ENCODE measurements around the gene RDH13. TPM values are rescaled to one million over a fixed set of nuclear protein-coding genes. Genes with fewer than 3 reads are reported as not detected.

RDH13 gene
- total RNA-seq, 2 donors from 2014 or later, result 39.5 to 93.0 TPM

DNA sequence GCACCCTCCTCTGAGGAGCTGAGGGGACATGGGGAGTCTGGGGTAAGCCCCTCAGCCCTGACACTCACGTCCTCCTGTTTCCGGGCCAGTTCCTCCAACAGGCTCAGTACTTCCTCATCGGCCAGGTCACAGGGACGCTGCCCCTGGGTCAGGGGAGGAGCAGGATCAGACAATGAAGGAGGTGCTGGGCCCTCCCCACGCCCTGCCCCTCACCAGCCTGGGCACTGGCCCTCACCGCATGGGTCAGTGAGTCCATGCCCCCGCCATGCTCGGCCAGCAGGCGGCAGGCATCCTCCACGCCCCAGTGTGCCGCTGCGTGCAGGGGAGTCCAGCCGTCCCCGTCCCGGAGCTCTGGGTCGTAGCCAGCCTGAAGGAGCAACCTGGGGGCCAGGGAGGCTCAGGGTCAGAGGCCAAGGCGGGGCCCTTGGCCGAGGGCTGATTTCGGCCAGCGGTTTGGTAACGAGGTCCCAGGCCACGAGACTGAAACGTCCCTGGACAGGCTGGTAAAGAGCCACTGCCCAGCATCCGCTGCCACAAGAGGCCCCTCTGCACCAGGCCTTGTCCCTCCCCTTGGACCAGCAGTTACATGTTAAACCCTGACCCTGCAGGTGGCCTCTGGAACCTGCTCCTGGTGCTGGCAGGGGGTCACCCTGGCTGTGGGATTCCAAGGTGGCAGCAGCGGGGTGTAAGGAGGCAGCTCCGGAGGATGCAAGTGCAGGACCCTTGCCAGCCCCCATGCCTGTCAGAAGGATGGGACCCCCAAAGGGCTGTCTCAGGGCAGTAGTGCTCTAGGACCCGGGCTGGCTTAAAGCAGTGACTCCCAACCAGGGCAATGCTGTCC, 36.0 kb upstream of the RDH13 start:
- no peaks in the 10 kb centered on the region for H3K27me3 ChIP-seq
- TF ChIP-seq, protein P1, sequence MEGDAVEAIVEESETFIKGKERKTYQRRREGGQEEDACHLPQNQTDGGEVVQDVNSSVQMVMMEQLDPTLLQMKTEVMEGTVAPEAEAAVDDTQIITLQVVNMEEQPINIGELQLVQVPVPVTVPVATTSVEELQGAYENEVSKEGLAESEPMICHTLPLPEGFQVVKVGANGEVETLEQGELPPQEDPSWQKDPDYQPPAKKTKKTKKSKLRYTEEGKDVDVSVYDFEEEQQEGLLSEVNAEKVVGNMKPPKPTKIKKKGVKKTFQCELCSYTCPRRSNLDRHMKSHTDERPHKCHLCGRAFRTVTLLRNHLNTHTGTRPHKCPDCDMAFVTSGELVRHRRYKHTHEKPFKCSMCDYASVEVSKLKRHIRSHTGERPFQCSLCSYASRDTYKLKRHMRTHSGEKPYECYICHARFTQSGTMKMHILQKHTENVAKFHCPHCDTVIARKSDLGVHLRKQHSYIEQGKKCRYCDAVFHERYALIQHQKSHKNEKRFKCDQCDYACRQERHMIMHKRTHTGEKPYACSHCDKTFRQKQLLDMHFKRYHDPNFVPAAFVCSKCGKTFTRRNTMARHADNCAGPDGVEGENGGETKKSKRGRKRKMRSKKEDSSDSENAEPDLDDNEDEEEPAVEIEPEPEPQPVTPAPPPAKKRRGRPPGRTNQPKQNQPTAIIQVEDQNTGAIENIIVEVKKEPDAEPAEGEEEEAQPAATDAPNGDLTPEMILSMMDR (IDR thresholded peaks at IDR 0.05), result no peak
- no peak overlapping the region for H3K27ac ChIP-seq
- H3K4me3 ChIP-seq, result no peak overlapping the region
- no peak for DNase-seq
- intact Hi-C loops (cut with DNase I), result no loop called here
- H3K4me1 ChIP-seq, result no peaks in the 10 kb centered on the region
- no peaks in the 10 kb centered on the region for H3K9me3 ChIP-seq
- no peak overlapping the region for H3K9ac ChIP-seq (ENCODE audit: low read depth in 2 of 2, low read length in 2 of 2)
- peaks cover 12% of the 10 kb centered on the region for H3K36me3 ChIP-seq

DNA sequence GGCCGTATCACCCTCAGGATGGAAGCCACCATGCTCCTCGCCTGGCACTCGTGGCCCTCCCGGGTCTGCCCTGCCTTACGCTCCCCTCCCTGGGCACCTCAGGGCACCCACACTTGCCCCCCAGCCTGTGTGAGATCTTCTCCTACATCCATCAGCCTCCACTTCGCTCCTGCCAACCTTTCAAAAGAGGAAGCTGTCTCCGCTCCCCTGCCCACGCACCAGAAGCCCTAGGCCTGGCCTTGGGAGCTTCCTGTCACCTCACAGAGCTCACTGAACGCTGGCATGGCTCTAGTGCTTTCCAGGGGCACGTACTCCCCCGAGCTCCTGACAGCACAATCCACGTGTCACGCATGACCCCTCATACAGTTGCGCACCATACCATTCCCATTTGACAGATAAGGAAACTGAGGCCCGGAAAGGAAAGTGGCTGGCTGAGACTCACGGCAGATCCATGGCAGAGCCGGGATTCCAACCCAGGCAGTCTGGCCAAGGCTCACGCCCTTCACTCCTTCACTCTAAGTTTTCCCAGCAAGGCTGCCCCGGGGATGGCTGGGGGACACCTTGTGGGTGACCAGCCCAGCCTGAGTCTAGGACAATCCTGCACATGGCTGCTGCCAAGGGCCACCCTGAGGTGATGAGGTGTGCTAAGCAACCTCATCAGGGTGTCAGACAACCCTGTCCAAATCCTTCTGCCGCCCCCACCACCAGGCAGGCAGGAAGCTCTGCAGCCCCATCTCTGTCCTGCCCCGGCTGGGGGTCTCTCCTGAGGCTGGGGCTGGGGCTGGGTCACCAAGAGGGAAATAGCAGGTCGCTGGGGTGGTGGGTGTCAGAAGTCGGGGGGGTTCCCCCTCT, 35.1 kb upstream of the RDH13 start:
- TF ChIP-seq, protein P1 (IDR thresholded peaks at IDR 0.05), result no peak
- Histone ChIP-seq H3K9me3 (no peaks in the 10 kb centered on the region), H3K4me3 (no peak overlapping the region), H3K27me3 (no peaks in the 10 kb centered on the region), H3K36me3 (peaks cover 12% of the 10 kb centered on the region), H3K27ac (no peak overlapping the region), H3K4me1 (no peaks in the 10 kb centered on the region), H3K9ac (ENCODE audit: low read depth in 2 of 2, low read length in 2 of 2) (no peak overlapping the region)
- no peak for DNase-seq
- intact Hi-C loops (cut with DNase I), result no loop called here

DNA sequence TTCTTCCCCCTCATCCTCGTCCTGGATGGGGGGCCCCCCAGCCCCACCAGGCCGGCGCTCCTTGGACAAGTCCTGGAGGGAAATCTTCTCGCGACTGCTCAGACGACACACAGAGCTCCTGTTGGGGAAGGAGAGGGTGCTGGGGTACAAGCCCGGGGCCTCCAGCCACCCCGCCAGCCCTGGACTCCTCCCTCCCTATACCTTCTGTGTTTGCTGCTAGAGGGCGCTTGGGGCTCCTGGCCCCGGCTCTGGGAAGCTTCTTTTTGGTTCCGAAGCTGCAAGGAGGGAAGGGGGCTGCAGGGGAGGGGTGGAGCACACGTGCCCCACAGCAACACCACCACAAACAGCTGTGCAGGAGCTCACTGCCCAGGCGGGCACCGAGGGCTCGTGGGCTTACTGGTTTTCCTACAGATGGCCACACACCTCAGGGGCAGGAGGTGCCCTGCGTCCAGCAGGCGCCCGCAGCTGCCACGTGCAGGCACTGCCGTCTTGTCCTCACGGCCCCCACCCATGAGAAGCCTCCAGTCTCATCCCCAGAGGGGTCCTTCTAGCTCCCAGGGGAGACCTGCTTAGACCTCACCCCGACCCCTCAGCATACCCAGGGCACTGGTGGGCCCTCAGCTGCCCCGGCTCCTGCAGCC, 33.2 kb upstream of the RDH13 start:
- Histone ChIP-seq H3K27me3 (no peaks in the 10 kb centered on the region), H3K4me3 (no peak overlapping the region), H3K27ac (no peak overlapping the region), H3K4me1 (no peaks in the 10 kb centered on the region), H3K9ac (ENCODE audit: low read depth in 2 of 2, low read length in 2 of 2) (no peak overlapping the region), H3K36me3 (peaks cover 17% of the 10 kb centered on the region), H3K9me3 (no peaks in the 10 kb centered on the region)
- no peak for DNase-seq
- TF ChIP-seq, protein P1 (IDR thresholded peaks at IDR 0.05), result no peak
- intact Hi-C loops (cut with DNase I), result no loop called here

DNA sequence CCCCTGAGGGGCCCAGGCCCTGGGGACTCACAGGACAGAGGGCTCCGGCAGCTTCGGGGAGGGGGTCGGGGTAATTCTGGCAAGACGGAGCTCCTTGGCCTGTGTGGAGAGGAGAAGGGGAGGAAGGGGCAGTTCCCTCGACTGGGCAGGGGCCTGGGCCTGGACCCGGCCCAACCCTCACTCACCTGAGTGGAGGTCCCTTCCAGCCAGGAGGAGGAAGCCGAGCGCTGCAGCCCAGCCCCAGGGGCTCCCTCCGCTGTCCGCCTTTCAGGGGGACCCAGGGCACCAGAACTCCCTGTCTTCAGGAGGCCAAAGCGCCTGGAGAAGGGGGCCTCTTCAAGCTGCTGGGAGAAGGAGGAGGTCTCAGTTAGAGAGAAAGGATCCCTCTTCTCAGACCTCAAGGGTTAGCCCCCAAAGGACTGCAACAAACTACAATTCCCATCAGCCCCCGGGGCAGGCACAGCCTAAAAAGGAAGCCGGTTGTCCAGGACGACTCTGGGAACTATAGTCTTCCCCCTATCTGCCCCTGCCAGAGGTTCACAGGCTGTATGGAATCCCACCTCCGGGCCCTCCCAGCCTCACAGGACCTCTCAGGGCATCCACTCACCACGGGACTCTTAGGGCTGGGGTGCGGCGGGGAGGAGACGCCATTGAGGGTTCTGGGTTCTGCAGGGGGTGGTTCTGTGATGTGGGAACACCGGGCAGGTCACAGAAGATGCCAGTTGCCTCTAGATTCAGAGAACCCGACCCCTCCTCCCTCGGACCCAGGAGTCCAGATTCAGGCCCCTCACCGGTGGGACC, 32.5 kb upstream of the RDH13 start:
- Histone ChIP-seq H3K36me3 (peaks cover 18% of the 10 kb centered on the region), H3K9ac (ENCODE audit: low read depth in 2 of 2, low read length in 2 of 2) (no peak overlapping the region)

More for the DNA sequence above, 32.5 kb upstream of the RDH13 start:
- no peaks in the 10 kb centered on the region for H3K4me1 ChIP-seq
- TF ChIP-seq, protein P1 (IDR thresholded peaks at IDR 0.05), result no peak
- intact Hi-C loops (cut with DNase I), result no loop called here
- no peaks in the 10 kb centered on the region for H3K27me3 ChIP-seq
- DNase-seq, result no peak
- no peak overlapping the region for H3K4me3 ChIP-seq
- H3K27ac ChIP-seq, result no peak overlapping the region
- no peaks in the 10 kb centered on the region for H3K9me3 ChIP-seq
